Measurements from ENCODE around the gene SCGB3A1. TPM values are rescaled to one million over a fixed set of nuclear protein-coding genes. Genes with fewer than 3 reads are reported as not detected.

SCGB3A1 gene
- total RNA-seq, 6 experiments from 2014 or later: not detected

DNA sequence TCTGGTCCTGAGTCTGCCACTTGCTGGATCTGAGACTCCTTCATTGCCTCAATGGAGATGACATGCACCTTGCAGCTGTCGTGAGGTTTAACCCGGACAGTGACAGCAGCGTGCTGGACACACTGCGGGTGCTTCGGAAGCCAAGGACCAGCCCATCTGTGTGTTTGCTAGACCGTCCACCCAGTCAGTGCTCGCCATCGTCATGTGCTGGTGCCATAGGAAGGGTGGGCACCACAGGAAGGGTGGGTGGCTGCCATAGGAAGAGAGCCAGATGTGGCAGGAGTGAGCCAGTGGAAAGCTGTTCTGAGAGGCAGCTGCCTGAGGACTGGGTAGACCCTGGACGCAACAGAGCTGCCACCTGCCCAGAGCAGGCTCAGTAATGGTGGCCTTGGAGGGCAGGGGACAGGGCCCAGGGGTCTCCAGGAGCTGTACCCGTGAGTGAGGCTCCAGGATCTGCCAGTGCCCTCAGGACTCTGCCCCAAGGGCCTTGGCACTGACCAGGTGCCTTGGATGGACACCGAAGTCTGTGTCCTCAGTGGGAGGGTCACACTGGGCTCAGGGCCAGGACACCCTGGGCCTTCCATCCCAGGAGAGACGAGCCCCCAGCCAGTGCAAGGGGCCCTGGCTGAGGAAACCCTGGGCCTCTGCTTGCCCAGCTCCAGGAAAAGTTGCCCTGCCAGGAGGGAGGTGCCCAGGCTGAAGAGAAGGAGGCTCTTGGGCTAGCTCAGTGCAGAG, 36.3 kb upstream of the SCGB3A1 start:
- Mint-ChIP-seq H3K4me1 (ENCODE audit: low read depth) (no peaks in the 10 kb centered on the region), H3K9me3 (peaks cover 9% of the 10 kb centered on the region), H3K36me3 (ENCODE audit: low read depth) (no peaks in the 10 kb centered on the region), H3K4me3 (no peak overlapping the region), H3K27me3 (ENCODE audit: insufficient read depth) (peaks cover 3% of the 10 kb centered on the region; the same call in 1 of the 2 replicates), H3K27ac (no peak overlapping the region)
- no peak for DNase-seq
- no peak for TF ChIP-seq CTCF (IDR thresholded peaks at IDR 0.05)

DNA sequence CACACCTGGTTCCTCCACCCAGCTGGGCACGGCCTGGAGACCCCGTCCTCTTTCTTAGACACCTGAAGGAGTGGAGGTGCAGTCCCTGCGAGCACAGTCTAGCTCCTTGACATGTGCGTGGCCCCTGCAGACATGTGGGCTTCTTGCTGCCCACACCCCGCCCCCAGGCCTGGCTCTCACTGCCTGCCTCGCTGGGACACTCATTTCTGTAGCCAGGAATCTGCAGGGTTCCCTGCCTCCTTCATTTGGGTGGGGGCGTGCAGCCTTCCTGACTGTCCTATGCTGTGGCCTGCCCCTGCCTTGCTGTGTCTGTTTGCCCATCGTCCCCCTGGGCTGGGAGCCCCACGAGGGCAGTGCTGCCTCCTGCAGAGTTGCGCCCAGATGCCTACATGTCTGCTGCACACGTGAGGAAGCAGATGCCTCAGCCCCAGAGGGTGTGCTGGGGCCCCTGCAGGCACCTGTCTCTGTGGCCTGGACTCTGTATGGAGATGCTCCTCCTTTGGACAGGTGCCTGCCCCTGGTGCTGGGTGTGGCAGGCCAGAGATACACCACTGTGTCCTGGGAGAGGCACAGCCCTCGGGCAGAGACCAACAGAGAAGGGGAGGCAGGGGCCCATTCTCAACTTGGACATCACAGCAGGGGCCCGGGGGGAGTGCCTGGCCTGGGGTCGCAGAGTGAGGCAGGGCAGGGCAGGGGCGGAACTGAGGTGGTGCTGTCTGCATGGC, 35.5 kb upstream of the SCGB3A1 start:
- no peak for TF ChIP-seq CTCF (IDR thresholded peaks at IDR 0.05)
- Mint-ChIP-seq H3K4me3 (no peak overlapping the region), H3K36me3 (ENCODE audit: low read depth) (no peaks in the 10 kb centered on the region), H3K4me1 (ENCODE audit: low read depth) (no peaks in the 10 kb centered on the region), H3K9me3 (peaks cover 15% of the 10 kb centered on the region), H3K27me3 (ENCODE audit: insufficient read depth) (peaks cover 3% of the 10 kb centered on the region; the same call in 1 of the 2 replicates), H3K27ac (no peak overlapping the region)
- DNase-seq: no peak

DNA sequence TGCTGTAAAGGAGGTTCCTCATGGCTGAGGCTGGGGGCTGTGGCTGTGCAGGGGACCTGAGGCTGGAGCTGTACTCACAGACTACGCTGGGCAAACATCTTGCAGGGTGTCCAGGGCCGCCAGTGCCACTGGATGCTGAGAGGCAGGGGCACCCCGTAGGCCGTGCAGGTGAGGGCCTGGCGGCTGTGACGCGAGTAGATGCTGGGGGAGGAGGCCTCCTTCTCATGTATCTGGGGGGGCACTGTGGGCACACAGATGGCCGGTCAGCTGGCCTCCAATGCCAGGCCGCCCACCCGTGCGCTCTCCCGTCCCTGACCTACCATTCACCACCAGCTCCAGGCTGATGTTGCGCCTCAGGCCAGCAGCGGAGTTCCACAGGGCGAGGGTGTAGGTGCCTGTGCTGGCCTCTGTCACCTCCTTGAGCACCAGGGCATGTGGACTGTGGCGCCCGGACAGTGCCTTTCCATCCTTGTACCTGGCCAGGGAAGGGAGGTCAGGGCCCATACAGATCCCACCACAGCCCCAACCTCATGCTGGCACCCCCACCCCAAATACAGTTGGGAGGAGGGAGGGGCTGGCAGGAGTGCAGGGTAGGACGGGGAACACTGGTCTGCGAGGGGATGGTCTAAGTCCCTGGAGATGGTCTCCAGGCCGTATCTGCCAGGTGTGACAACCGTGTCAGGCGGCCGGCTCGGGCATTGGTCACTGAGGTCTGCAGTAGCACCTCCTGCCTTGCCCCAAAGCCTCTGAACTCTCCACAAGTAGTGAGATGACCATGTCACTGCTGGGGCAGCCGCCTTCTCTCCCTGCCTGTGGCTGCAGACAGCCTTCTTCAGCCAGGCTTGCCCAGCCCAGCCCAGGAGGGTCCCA, 34.7 kb upstream of the SCGB3A1 start:
- no peaks in the 10 kb centered on the region for H3K4me1 Mint-ChIP-seq (ENCODE audit: low read depth)
- H3K36me3 Mint-ChIP-seq (ENCODE audit: low read depth): no peaks in the 10 kb centered on the region
- H3K27me3 Mint-ChIP-seq (ENCODE audit: insufficient read depth): peaks cover 3% of the 10 kb centered on the region; the same call in 1 of the 2 replicates
- H3K27ac Mint-ChIP-seq: no peak overlapping the region
- TF ChIP-seq CTCF (IDR thresholded peaks at IDR 0.05): no peak
- DNase-seq: no peak
- H3K4me3 Mint-ChIP-seq: no peak overlapping the region
- peaks cover 16% of the 10 kb centered on the region for H3K9me3 Mint-ChIP-seq

- Mint-ChIP-seq H3K36me3 (ENCODE audit: low read depth) (no peaks in the 10 kb centered on the region), H3K4me1 (ENCODE audit: low read depth) (no peaks in the 10 kb centered on the region), H3K9me3 (peaks cover 24% of the 10 kb centered on the region), H3K27me3 (ENCODE audit: insufficient read depth) (peaks cover 4% of the 10 kb centered on the region; the same call in 1 of the 2 replicates), H3K27ac (no peak overlapping the region), H3K4me3 (no peak overlapping the region)
- DNase-seq: no peak
- no peak for TF ChIP-seq CTCF (IDR thresholded peaks at IDR 0.05)
Measured at GRCh38 chr5:180625125-180625790, 34.0 kb upstream of the SCGB3A1 start.

- H3K9me3 Mint-ChIP-seq: peaks cover 27% of the 10 kb centered on the region
- H3K27me3 Mint-ChIP-seq (ENCODE audit: insufficient read depth): peaks cover 5% of the 10 kb centered on the region; the same call in 1 of the 2 replicates
- no peaks in the 10 kb centered on the region for H3K4me1 Mint-ChIP-seq (ENCODE audit: low read depth)
Measured at GRCh38 chr5:180624587-180624986, 33.3 kb upstream of the SCGB3A1 start.

More at GRCh38 chr5:180624587-180624986, 33.3 kb upstream of the SCGB3A1 start:
- TF ChIP-seq CTCF (IDR thresholded peaks at IDR 0.05): no peak
- DNase-seq: no peak
- Mint-ChIP-seq H3K27ac (no peak overlapping the region), H3K36me3 (ENCODE audit: low read depth) (no peaks in the 10 kb centered on the region), H3K4me3 (no peak overlapping the region)

Data from HFFc6 (cell line).